ENCODE results near the gene SH3D21.

Gene SH3D21

GRCh38 chr1:36306210-36306901 is at the start of gene SH3D21:
SH3D21 (plus strand) TSS chr1:36306368; CDS start chr1:36306421, 53 bp downstream.
- peak in 5 of 6 experiments; percentile 34 to 56 (median 50) for DNase-seq

GRCh38 chr1:36256558-36257374 is 49.4 kb upstream of the SH3D21 start:
- no peak for DNase-seq

- DNase-seq, result no peak
These were observed 48.8 kb upstream of the SH3D21 start for GRCh38 chr1:36257375-36257767.

- DNase-seq, result no peak
These were observed 47.2 kb upstream of the SH3D21 start for GRCh38 chr1:36258960-36259344.

- no peak for DNase-seq
These were observed 37.2 kb upstream of the SH3D21 start for GRCh38 chr1:36268981-36269380.

- no peak for DNase-seq
These were observed 36.7 kb upstream of the SH3D21 start for GRCh38 chr1:36269408-36269838.

GRCh38 chr1:36273024-36273423 is 33.1 kb upstream of the SH3D21 start:
- DNase-seq, result no peak

GRCh38 chr1:36274201-36274600 is 32.0 kb upstream of the SH3D21 start:
- DNase-seq, result no peak

GRCh38 chr1:36276688-36277087 is 29.5 kb upstream of the SH3D21 start:
- no peak for DNase-seq

- no peak for DNase-seq
These were observed 26.9 kb upstream of the SH3D21 start for GRCh38 chr1:36279110-36279788.

- no peak for DNase-seq
These were observed 26.3 kb upstream of the SH3D21 start for GRCh38 chr1:36279789-36280296.

GRCh38 chr1:36284061-36284460 is 22.1 kb upstream of the SH3D21 start:
- no peak for DNase-seq

GRCh38 chr1:36284517-36284916 is 21.7 kb upstream of the SH3D21 start:
- DNase-seq, result no peak

GRCh38 chr1:36285443-36286101 is 20.6 kb upstream of the SH3D21 start:
- peak in 5 of 6 experiments; percentile 54 to 78 (median 59) for DNase-seq

- no peak for DNase-seq
These were observed 19.4 kb upstream of the SH3D21 start for GRCh38 chr1:36286802-36287201.

- no peak for DNase-seq
These were observed 18.6 kb upstream of the SH3D21 start for GRCh38 chr1:36287595-36287994.

GRCh38 chr1:36295390-36295789 is 10.8 kb upstream of the SH3D21 start:
- no peak for DNase-seq

GRCh38 chr1:36297062-36297461 is 9.1 kb upstream of the SH3D21 start:
- DNase-seq, result no peak

GRCh38 chr1:36298640-36299039 is 7.5 kb upstream of the SH3D21 start:
- no peak for DNase-seq

- no peak for DNase-seq
These were observed 5.6 kb upstream of the SH3D21 start for GRCh38 chr1:36300526-36300925.

GRCh38 chr1:36301220-36301619 is 4.9 kb upstream of the SH3D21 start:
- no peak for DNase-seq

- DNase-seq, result no peak
These were observed 2.9 kb upstream of the SH3D21 start for GRCh38 chr1:36303244-36303643.

All from stimulated activated naive CD4-positive, alpha-beta T cell (primary cell).